DOHH2 (cell line): ENCODE results near the gene RNASE1.

ENCODE experiments used
- CTCF ChIP-seq: fragments of 200-600 bp; sonication (generic); IDR thresholded peaks from one replicate; pipeline ENCODE4 v1.5.1; 2014; ENCODE audit warnings: antibody characterized with exemption, mild to moderate bottlenecking, low read depth, low read length; ENCODE audit not compliant: poor library complexity, severe bottlenecking
- EZH2phosphoT487 ChIP-seq: fragments of 200-600 bp; sonication (generic); IDR thresholded peaks from 2 replicates; pipeline ENCODE4 v1.6.1; 2017; ENCODE audit warnings: borderline replicate concordance, mild to moderate bottlenecking, antibody characterized with exemption, low read length, moderate library complexity, mixed read lengths

- no peak for TF ChIP-seq CTCF
- TF ChIP-seq EZH2phosphoT487, result no peak
These were observed 21.2 kb upstream of the RNASE1 start for GRCh38 chr14:20823859-20824258.
